Inflammatory macrophage treated with lipopolysaccharide for 1 hour (primary cell): ENCODE measurements around the gene SNX1.

Experiments used
- DNase-seq, 2 donors: peaks; one replicate each; pipeline ENCODE4 v3.0.0-alpha.2; 2020 to 2022

The SNX1 gene

GRCh38 chr15:64166102-64166890 lies 70.5 kb downstream of the SNX1 start:
- no peak for DNase-seq

GRCh38 chr15:64180235-64180824 lies 84.5 kb downstream of the SNX1 start:
- DNase-seq = no peak

GRCh38 chr15:64182859-64183370 lies 87.1 kb downstream of the SNX1 start:
- peak in 1 of 2 donors; percentile 72 for DNase-seq

GRCh38 chr15:64185146-64185911 lies 89.5 kb downstream of the SNX1 start:
- no peak for DNase-seq

DNA sequence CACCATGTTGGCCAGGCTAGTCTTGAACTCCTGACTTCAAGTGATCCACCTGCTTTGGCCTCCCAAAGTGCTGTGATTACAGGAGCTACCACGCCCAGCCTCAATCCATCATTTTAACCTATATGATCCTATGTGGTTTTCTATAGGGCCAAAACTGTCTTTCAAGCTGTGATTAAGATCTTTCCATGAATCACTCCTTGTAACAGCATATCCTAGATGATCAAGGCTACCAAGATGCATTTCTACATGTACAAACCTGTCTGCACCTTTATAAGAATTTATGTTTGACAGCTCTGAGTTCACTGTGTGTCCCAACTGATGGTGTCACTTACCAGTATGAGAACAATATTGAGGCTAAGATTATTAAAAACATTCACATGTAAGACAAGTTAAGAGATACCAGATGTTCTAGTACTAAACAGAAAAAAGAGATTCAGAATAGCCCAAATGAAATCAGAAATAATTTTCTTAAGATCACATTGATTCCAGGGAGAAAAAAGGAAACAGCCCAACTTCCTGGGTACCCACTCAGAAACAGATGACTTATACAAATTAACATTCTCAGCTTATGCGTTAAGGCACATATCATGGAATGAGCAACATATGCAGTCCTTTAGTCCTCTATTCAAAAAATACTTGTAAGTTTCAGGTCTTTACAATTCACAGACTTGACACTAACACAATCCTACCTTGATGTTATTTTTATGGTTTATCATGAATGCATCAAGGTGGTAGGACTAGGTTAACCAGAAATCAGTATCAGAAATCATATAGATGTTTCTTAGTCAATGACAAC lies 91.8 kb downstream of the SNX1 start:
- DNase-seq = no peak
